Measurements from ENCODE around the gene CTBP1. TPM values are rescaled to one million over a fixed set of nuclear protein-coding genes. Genes with fewer than 3 reads are reported as not detected.
A peak's percentile ranks its signal among the peaks of the same experiment; 100 is the strongest.

The CTBP1 gene
- total and polyA plus RNA-seq, 7 donors = 109 to 165 (median 130) TPM

DNA sequence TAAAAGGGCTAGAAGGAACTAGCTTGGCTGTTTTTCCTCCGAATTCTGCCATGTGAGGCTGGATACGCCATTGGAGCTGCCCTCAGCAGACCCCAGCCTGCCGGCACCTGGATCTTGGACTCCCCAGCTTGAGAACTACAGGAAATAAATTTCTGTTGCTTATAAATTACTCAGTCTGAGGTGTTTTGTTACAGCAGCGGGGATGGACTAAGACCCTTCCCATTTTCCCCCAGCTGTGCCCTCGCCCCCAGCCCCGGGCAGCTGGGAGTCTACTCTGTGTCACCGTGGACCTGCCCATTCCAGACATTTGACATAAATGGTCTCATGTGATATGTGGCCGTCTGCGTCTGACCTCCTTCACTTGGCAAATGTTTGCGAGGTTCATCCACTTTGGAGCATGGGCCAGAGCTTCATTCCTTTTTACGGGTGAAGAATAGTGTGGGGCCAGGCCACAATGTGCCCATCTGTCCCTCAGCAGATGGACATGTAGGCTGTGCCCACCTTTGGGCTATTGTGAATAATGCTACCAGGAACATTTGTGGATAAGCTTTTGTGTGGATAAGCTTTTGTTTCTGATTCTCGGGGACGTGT lies 45.8 kb downstream of the CTBP1 start:
- no peak for ATAC-seq
- H3K27me3 ChIP-seq (ENCODE audit: insufficient read depth in 3 of 3, low read length in 2 of 3) = no peaks in the 10 kb centered on the region
- TF ChIP-seq, protein P1, sequence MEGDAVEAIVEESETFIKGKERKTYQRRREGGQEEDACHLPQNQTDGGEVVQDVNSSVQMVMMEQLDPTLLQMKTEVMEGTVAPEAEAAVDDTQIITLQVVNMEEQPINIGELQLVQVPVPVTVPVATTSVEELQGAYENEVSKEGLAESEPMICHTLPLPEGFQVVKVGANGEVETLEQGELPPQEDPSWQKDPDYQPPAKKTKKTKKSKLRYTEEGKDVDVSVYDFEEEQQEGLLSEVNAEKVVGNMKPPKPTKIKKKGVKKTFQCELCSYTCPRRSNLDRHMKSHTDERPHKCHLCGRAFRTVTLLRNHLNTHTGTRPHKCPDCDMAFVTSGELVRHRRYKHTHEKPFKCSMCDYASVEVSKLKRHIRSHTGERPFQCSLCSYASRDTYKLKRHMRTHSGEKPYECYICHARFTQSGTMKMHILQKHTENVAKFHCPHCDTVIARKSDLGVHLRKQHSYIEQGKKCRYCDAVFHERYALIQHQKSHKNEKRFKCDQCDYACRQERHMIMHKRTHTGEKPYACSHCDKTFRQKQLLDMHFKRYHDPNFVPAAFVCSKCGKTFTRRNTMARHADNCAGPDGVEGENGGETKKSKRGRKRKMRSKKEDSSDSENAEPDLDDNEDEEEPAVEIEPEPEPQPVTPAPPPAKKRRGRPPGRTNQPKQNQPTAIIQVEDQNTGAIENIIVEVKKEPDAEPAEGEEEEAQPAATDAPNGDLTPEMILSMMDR (IDR thresholded peaks at IDR 0.05) = no peak
- no peak overlapping the region for H3K4me3 ChIP-seq
- intact Hi-C loops (cut with DNase I) = no loop called here
- no peak for DNase-seq
- H3K36me3 ChIP-seq (ENCODE audit: insufficient read depth in 1 of 2, low read depth in 1 of 2) = no peaks in the 10 kb centered on the region
- WGBS, 3 donors = 74 to 82% (median 78%) methylated on average over 13 of the region's 13 CpGs
- peaks cover 15% of the 10 kb centered on the region for H3K4me1 ChIP-seq
- H3K9me3 ChIP-seq = no peaks in the 10 kb centered on the region
- no peak overlapping the region for H3K27ac ChIP-seq

DNA sequence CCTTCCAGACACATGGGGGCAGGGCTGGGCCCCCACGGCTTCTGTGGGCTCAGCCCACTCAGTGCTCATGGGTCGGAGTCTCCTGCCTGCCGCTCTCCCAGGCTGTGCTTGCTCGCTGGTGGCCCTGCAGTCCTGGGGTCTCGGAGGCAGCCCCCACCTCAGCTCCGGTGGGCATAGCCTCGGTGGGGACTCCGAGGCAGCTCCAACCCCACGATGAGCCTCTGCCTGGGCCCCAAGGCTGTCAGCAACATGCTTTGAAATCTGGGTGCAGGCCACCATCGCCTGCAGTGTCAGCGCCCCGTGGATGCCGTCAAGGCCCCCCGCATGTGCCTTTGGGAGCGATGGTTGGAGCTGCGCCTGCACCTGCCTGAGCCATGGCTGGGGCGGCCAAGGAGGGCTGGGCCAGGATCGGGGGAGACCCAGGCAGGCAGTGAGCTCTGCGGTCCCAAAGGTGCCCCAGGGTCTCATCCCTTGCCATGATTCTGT lies 46.4 kb downstream of the CTBP1 start:
- Histone ChIP-seq H3K4me1 (peaks cover 11% of the 10 kb centered on the region), H3K27ac (no peak overlapping the region), H3K9me3 (no peaks in the 10 kb centered on the region), H3K27me3 (ENCODE audit: insufficient read depth in 3 of 3, low read length in 2 of 3) (no peaks in the 10 kb centered on the region), H3K4me3 (no peak overlapping the region), H3K36me3 (ENCODE audit: insufficient read depth in 1 of 2, low read depth in 1 of 2) (no peaks in the 10 kb centered on the region)
- TF ChIP-seq, protein P1 (IDR thresholded peaks at IDR 0.05) = no peak
- ATAC-seq = no peak
- WGBS, 3 donors = 88 to 93% (median 90%) methylated on average over 19 of the region's 19 CpGs
- intact Hi-C loops (cut with DNase I) = no loop called here
- peak in 1 of 2 donors; percentile 16 for DNase-seq

DNA sequence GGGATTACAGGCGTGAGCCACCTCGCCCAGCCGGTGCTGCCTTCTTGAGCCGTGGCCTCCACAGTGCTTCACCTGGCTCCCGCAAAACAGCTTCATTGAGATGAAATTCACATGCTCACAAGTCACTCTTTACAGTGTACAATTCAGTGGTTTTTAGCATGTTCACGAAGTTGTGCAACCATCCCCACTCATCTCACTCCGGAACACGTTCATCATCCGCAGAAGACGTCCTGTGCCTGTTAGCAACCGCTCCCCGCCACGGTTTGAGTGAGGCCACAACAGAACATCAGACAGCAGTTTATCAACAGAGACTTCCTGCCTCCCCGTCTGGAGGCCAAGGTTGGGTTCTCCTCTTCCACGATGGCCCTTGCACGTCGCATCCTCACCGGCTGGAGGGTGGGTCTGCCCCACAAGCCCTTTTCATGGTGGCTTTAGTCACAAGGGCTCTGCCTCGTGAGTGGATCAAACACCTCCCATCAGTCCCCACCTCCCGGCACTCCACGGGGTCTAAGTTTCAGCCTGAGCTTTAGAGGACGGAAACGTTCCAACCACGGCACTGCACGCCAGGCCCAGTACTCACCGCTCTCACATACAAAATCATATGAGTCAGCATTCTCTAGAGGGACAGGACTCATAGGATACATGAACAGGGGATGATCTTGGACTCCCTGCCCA lies 46.9 kb downstream of the CTBP1 start:
- peak; percentile 77 to 80 for DNase-seq
- peak in 2 of 4 donors; percentile 24 to 35 for ATAC-seq
- Histone ChIP-seq H3K27ac (no peak overlapping the region), H3K9me3 (no peaks in the 10 kb centered on the region), H3K36me3 (ENCODE audit: insufficient read depth in 1 of 2, low read depth in 1 of 2) (no peaks in the 10 kb centered on the region), H3K4me1 (peaks cover 11% of the 10 kb centered on the region), H3K27me3 (ENCODE audit: insufficient read depth in 3 of 3, low read length in 2 of 3) (no peaks in the 10 kb centered on the region), H3K4me3 (no peak overlapping the region)
- 75 to 88% (median 80%) methylated on average over 26 of the region's 26 CpGs for WGBS, 3 donors
- TF ChIP-seq, protein P1 (IDR thresholded peaks at IDR 0.05) = no peak
- intact Hi-C loops (cut with DNase I) = no loop called here

DNA sequence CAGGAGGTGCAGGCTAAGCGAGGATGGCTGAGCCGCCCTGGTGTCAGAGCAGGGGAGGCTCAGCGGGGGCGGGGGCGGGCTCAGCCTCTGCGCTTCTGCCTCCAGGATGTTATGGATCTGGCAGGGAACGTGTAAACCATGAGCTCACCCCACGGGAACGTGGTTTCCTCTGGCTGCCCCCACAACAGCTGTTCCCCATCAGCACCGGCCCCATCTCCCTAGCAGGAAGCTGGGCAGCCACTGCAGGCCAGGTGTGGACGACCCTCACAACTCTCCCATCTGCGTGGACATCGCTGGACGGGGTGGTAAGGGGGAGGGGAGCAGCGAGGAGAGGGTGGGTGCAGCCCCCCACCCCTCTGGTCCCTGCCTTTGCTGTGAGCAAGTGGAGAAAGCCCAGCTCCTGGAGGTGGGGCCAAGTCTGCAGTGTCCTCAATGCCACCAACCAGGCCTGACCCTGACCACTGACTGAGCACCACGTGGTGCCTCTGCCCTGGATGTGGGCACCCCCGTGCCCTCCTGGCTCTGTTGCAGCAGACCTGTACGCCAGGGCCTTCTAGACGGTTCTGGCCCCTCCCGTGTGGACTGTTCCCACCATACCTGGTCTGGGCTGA lies 48.4 kb downstream of the CTBP1 start:
- TF ChIP-seq, protein P1 (IDR thresholded peaks at IDR 0.05) = no peak
- no peaks in the 10 kb centered on the region for H3K36me3 ChIP-seq (ENCODE audit: insufficient read depth in 1 of 2, low read depth in 1 of 2)
- no peak overlapping the region for H3K4me3 ChIP-seq
- H3K4me1 ChIP-seq = peaks cover 11% of the 10 kb centered on the region
- 15 to 28% (median 20%) methylated on average over 18 to 20 of the region's 20 CpGs for WGBS, 3 donors
- DNase-seq (peak; percentile 62 to 70), ATAC-seq (peak; percentile 44 to 56 (median 50))
- H3K9me3 ChIP-seq = no peaks in the 10 kb centered on the region
- H3K27me3 ChIP-seq (ENCODE audit: insufficient read depth in 3 of 3, low read length in 2 of 3) = no peaks in the 10 kb centered on the region
- no peak overlapping the region for H3K27ac ChIP-seq
- intact Hi-C loops (cut with DNase I) = no loop called here
